Measurements from ENCODE around the gene GALNTL6. TPM values are rescaled to one million over a fixed set of nuclear protein-coding genes. Genes with fewer than 3 reads are reported as not detected.

Gene GALNTL6
- total RNA-seq, 1 experiment from 2014 or later: not detected

DNA sequence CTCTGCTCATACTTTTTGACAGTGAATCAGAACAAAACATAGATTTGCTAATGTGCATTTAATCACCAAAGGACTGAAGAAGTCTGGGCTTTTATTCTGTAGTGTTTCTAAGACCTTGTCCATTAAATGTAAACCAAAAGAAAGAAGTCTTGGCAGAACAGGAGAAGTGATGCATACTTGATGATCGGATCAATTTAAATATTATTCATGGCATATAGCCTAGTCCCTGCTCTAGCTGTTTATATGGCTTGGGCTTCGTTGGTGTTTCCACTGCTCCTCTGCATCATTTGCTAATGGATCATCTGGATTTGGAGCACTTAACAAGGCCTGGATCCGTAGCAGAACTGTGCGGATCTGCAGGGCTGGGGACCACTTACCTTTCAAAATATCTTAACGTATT, 566.6 kb downstream of the GALNTL6 start:
- no peak overlapping the region for H3K27ac ChIP-seq (ENCODE audit: insufficient read length, low read depth, low read length)
- H4K91ac ChIP-seq (ENCODE audit: insufficient read length, low read depth, low read length): no peak overlapping the region
- WGBS (ENCODE audit: extremely low coverage, insufficient read length, low lambda C conversion rate): no CpG with 5 or more reads among the region's 5 CpGs
- H2BK5ac ChIP-seq (ENCODE audit: insufficient read length, low read length): no peak overlapping the region
- H3K23me2 ChIP-seq (ENCODE audit: insufficient read length, low read depth, low read length, poor library complexity, severe bottlenecking): no peaks in the 10 kb centered on the region
- H3K9ac ChIP-seq (ENCODE audit: extremely low read depth, insufficient read length, low read length): no peak overlapping the region
- H3T11ph ChIP-seq (ENCODE audit: low read length): no peak overlapping the region
- no peaks in the 10 kb centered on the region for H3K27me3 Mint-ChIP-seq (ENCODE audit: low read depth)
- H4K8ac ChIP-seq (replicated peaks; ENCODE audit: insufficient read length, low read depth, low read length): no peak overlapping the region
- no peak overlapping the region for H2BK120ac ChIP-seq (ENCODE audit: low read depth, low read length, poor library complexity, severe bottlenecking)
- H4K20me1 ChIP-seq (ENCODE audit: control insufficient read depth, insufficient read depth, insufficient read length): no peaks in the 10 kb centered on the region
- H2BK15ac ChIP-seq (ENCODE audit: low read depth, low read length): no peak overlapping the region
- no peak overlapping the region for H2AFZ ChIP-seq (ENCODE audit: low read length)
- H3K23ac ChIP-seq (ENCODE audit: insufficient read length, low read depth, low read length): no peak overlapping the region
- H3K4me1 ChIP-seq (ENCODE audit: insufficient read depth, low read length): no peaks in the 10 kb centered on the region
- no peak overlapping the region for H3K4me3 Mint-ChIP-seq
- peaks cover 3% of the 10 kb centered on the region in 2 experiments; a peak in 4 of 5 replicates for H3K9me3 Mint-ChIP-seq
- no peak for DNase-seq
- H2BK12ac ChIP-seq (ENCODE audit: insufficient read length, low read depth, low read length): no peak overlapping the region
- H3K4me2 ChIP-seq (ENCODE audit: insufficient read depth, insufficient read length, low read length): no peak overlapping the region
- H3K56ac ChIP-seq (ENCODE audit: insufficient read length, low read depth, low read length): no peak overlapping the region
- H3K27me3 ChIP-seq (ENCODE audit: insufficient read depth, low read length): no peaks in the 10 kb centered on the region
- H2BK20ac ChIP-seq (ENCODE audit: low read depth, low read length, poor library complexity, severe bottlenecking): no peak overlapping the region
- TF ChIP-seq, protein P1, sequence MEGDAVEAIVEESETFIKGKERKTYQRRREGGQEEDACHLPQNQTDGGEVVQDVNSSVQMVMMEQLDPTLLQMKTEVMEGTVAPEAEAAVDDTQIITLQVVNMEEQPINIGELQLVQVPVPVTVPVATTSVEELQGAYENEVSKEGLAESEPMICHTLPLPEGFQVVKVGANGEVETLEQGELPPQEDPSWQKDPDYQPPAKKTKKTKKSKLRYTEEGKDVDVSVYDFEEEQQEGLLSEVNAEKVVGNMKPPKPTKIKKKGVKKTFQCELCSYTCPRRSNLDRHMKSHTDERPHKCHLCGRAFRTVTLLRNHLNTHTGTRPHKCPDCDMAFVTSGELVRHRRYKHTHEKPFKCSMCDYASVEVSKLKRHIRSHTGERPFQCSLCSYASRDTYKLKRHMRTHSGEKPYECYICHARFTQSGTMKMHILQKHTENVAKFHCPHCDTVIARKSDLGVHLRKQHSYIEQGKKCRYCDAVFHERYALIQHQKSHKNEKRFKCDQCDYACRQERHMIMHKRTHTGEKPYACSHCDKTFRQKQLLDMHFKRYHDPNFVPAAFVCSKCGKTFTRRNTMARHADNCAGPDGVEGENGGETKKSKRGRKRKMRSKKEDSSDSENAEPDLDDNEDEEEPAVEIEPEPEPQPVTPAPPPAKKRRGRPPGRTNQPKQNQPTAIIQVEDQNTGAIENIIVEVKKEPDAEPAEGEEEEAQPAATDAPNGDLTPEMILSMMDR (conservative IDR thresholded peaks at IDR 0.05): no peak
- H3K18ac ChIP-seq (ENCODE audit: insufficient read length, low read depth, low read length): no peak overlapping the region
- peaks cover 2 to 5% (median 5%) of the 10 kb centered on the region in 3 experiments; a peak in 4 of 7 replicates for H3K36me3 Mint-ChIP-seq (ENCODE audit: insufficient read depth in 1 of 3, low read depth in 3 of 3)
- H3K79me1 ChIP-seq (ENCODE audit: insufficient read depth, low read depth, low read length, poor library complexity, severe bottlenecking): no peaks in the 10 kb centered on the region
- no peaks in the 10 kb centered on the region for H3K9me3 ChIP-seq (ENCODE audit: control insufficient read depth, low read depth, low read length)
- no peak overlapping the region for H2AK5ac ChIP-seq (ENCODE audit: insufficient read length, low read length)
- H3K4ac ChIP-seq (ENCODE audit: low read depth, low read length): no peak overlapping the region
- H3K27ac Mint-ChIP-seq: no peak overlapping the region
- H3K4me1 Mint-ChIP-seq: no peaks in the 10 kb centered on the region
- no peaks in the 10 kb centered on the region for H3K79me2 ChIP-seq (ENCODE audit: insufficient read depth, low read length)
- no peak overlapping the region for H3K14ac ChIP-seq (ENCODE audit: insufficient read depth, low read length)
- no peak overlapping the region for H4K5ac ChIP-seq (ENCODE audit: insufficient read length, low read depth, low read length)
